Activated CD4-positive, alpha-beta T cell treated with anti-CD3 and anti-CD28 coated beads, Interleukin-2, Interleukin-4, amounts not matched to agents 100 ng/mL and 50 ng/mL, durations not matched to agents 16 hours and 8 hours (primary cell): ENCODE data around the gene MTURN.
"Not testable (repeated sequence)": the region's sequence is repeated elsewhere in the genome, so short reads cannot be mapped to it uniquely, and the experiment has no call there.

Experiments
- DNase-seq: peaks from one replicate; pipeline ENCODE4 v3.0.0-alpha.2; 2020; ENCODE audit warnings: low spot score

Gene MTURN

GRCh38 chr7:30134611-30135300 lies at the start of gene MTURN:
MTURN (plus strand) TSS chr7:30134986; CDS start chr7:30135137, 151 bp downstream.
- peak; percentile 84 for DNase-seq

- no peak for DNase-seq
Observed at GRCh38 chr7:30086529-30086928, 48.3 kb upstream of the MTURN start.

GRCh38 chr7:30087371-30087770 lies 47.4 kb upstream of the MTURN start:
- DNase-seq = no peak

- DNase-seq = no peak
Observed at GRCh38 chr7:30088362-30088761, 46.4 kb upstream of the MTURN start.

GRCh38 chr7:30090111-30090510 lies 44.7 kb upstream of the MTURN start:
- DNase-seq = no peak

- no peak for DNase-seq
Observed at GRCh38 chr7:30091491-30091912, 43.3 kb upstream of the MTURN start.

- no peak for DNase-seq
Observed at GRCh38 chr7:30091987-30092386, 42.8 kb upstream of the MTURN start.

GRCh38 chr7:30093420-30093952 lies 41.3 kb upstream of the MTURN start:
- no peak for DNase-seq

GRCh38 chr7:30098599-30098998 lies 36.2 kb upstream of the MTURN start:
- not testable (repeated sequence) for DNase-seq

GRCh38 chr7:30102281-30102680 lies 32.5 kb upstream of the MTURN start:
- no peak for DNase-seq

- no peak for DNase-seq
Observed at GRCh38 chr7:30104157-30104556, 30.6 kb upstream of the MTURN start.

GRCh38 chr7:30112103-30112713 lies 22.6 kb upstream of the MTURN start:
- DNase-seq = no peak

- DNase-seq = no peak
Observed at GRCh38 chr7:30113144-30113543, 21.6 kb upstream of the MTURN start.

- DNase-seq = no peak
Observed at GRCh38 chr7:30114536-30115238, 20.1 kb upstream of the MTURN start.

- DNase-seq = no peak
Observed at GRCh38 chr7:30115709-30116297, 19.0 kb upstream of the MTURN start.

GRCh38 chr7:30116771-30117170 lies 18.0 kb upstream of the MTURN start:
- DNase-seq = no peak

- DNase-seq = no peak
Observed at GRCh38 chr7:30117896-30118295, 16.9 kb upstream of the MTURN start.

GRCh38 chr7:30119890-30120577 lies 14.8 kb upstream of the MTURN start:
- no peak for DNase-seq

GRCh38 chr7:30133736-30134610 lies 813 bp upstream of the MTURN start:
- DNase-seq = no peak

- DNase-seq = peak; percentile 47
Observed at GRCh38 chr7:30135301-30136116, 723 bp downstream of the MTURN start.
